Epithelial cell of prostate (primary cell): ENCODE results near the gene LRRC61.
A peak's percentile ranks its signal among the peaks of the same experiment; 100 is the strongest.
"Not testable (repeated sequence)": the region's sequence is repeated elsewhere in the genome, so short reads cannot be mapped to it uniquely, and the experiment has no call there.

Experiments used
- DNase-seq: peaks from one replicate; pipeline ENCODE4 v3.0.0-alpha.2; 2011; ENCODE audit warnings: low read depth, low spot score
- H3K27ac ChIP-seq: fragments of 450-650 bp; 2 replicates; pipeline ENCODE4 v1.5.1; 2017; ENCODE audit warnings: mild to moderate bottlenecking

LRRC61 gene, protein sequence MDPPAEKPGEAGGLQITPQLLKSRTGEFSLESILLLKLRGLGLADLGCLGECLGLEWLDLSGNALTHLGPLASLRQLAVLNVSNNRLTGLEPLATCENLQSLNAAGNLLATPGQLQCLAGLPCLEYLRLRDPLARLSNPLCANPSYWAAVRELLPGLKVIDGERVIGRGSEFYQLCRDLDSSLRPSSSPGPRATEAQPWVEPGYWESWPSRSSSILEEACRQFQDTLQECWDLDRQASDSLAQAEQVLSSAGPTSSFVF

GRCh38 chr7:150322833-150323681, at the start of gene LRRC61, which contains the start of gene ACTR3C:
TSS of gene LRRC61 (plus strand) at chr7:150323355. CDS start at chr7:150336862, 13,507 bp downstream.
TSS of gene ACTR3C (minus strand) at chr7:150323545. CDS start at chr7:150295296, 28,249 bp downstream.
- no peak for DNase-seq
- H3K27ac ChIP-seq: peak within 1 kb of the TSS; percentile 81

- not testable (repeated sequence) for DNase-seq, H3K27ac ChIP-seq
These were observed 46.9 kb upstream of the LRRC61 start for GRCh38 chr7:150276132-150276695.

DNA sequence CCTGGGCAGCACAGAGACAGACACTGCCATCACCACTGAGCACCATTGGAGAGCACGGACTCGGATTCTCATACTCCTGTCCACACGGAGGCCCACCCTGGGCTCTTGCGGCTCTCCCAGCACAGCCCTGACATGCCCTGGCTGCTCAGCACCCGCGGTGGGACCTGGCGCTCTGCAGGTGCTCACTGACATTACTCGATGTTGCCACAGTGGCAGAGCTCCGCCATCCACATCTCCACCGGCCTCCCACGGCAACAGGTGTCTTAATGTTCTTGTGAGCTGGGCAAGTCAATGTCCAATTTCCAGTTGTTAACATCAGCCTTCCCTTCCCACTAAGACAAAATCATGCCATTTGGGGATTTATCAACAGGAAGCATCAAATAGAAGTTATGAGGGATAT, 44.8 kb upstream of the LRRC61 start:
- DNase-seq, H3K27ac ChIP-seq: not testable (repeated sequence)

GRCh38 chr7:150281681-150282403, 41.3 kb upstream of the LRRC61 start:
- DNase-seq, H3K27ac ChIP-seq: not testable (repeated sequence)

DNA sequence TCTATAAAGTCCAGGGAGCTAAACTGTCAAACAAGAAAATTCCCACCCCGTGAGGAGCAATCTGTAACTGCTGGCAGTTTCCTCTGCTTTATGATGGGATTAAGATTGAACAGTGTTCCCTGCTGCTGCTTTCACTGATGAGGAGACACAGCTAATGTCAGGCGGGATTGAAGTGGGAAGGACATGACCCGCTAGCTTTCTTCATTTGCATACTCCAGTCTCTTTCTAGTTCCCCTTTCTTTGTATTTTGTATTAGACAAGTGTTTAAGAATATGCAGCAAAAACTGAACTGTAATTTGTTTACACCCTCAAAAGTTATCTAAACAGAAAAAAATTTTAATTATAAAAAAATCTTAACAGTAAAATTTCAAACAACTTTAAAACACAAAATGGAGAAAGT, 40.0 kb upstream of the LRRC61 start:
- H3K27ac ChIP-seq, DNase-seq: not testable (repeated sequence)

DNA sequence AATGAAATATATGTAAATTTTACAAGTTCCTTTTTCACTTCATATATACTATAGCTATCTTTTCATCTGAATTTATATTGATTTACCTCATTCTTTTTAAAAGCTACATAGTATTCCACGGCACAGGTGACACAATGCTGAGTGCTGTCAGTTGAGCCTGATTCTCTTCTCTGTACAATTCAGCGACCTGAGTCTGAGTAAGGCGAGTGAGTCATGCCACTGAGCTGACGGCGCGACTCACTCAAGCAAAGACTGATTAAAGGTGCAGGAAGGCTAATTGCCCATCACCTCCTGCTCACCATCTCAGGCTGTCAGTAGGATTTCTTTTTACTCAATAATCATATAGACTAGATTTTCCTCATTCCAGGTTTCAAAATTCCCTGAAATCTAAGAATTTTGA, 39.5 kb upstream of the LRRC61 start:
- not testable (repeated sequence) for H3K27ac ChIP-seq, DNase-seq

GRCh38 chr7:150285849-150286754, 37.1 kb upstream of the LRRC61 start:
- not testable (repeated sequence) for DNase-seq, H3K27ac ChIP-seq

- H3K27ac ChIP-seq, DNase-seq: not testable (repeated sequence)
These were observed 35.3 kb upstream of the LRRC61 start for GRCh38 chr7:150287815-150288214.

GRCh38 chr7:150288816-150289215, 34.3 kb upstream of the LRRC61 start:
- H3K27ac ChIP-seq, DNase-seq: not testable (repeated sequence)

GRCh38 chr7:150290317-150290716, 32.8 kb upstream of the LRRC61 start:
- H3K27ac ChIP-seq, DNase-seq: not testable (repeated sequence)

- DNase-seq: not testable (repeated sequence)
These were observed 28.1 kb upstream of the LRRC61 start for GRCh38 chr7:150295027-150295426.

DNA sequence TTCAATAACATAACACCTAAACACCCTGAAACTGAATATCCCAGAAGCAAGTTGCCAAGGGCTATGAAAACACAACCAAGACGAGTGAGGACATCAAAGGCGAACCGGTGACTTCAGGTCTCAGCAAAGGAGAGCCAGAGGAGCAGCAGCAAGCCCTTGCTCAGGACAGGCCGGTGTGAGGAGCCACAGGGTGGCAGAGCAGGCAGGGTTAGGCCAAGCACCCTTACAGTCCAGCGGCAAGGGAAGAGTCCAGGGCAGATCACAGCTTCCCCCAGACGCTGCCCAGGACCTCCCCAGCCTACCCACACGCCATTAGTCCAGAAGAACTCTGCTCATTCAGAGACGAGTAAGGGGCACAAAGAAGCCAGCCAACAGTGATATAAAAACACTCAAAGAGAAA, 27.5 kb upstream of the LRRC61 start:
- DNase-seq, H3K27ac ChIP-seq: not testable (repeated sequence)

More at GRCh38 chr7:150295027-150295426, 28.1 kb upstream of the LRRC61 start:
- not testable (repeated sequence) for H3K27ac ChIP-seq

- DNase-seq, H3K27ac ChIP-seq: not testable (repeated sequence)
These were observed 26.4 kb upstream of the LRRC61 start for GRCh38 chr7:150296802-150297201.

GRCh38 chr7:150297978-150298377, 25.2 kb upstream of the LRRC61 start:
- H3K27ac ChIP-seq, DNase-seq: not testable (repeated sequence)

DNA sequence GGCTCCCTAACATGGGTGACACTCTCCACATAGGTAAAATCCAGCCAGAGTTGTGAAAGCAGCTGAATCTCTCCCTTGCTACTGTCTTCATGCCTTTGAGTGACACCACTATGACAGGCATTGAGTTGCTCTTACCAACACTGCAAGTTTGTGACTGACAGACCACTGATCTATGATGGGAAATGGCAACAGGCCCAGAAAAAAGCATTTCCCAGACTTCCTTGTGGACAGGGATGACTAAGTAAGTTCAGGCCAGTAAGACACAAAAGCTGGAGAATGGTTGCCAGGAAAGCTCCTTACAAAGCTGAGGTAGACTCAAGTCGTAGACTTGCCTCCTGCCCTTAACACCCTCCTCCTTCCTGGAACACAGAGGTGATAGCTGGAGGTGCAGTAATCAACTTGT, 20.2 kb upstream of the LRRC61 start:
- not testable (repeated sequence) for H3K27ac ChIP-seq
- DNase-seq: peak; percentile 24

DNA sequence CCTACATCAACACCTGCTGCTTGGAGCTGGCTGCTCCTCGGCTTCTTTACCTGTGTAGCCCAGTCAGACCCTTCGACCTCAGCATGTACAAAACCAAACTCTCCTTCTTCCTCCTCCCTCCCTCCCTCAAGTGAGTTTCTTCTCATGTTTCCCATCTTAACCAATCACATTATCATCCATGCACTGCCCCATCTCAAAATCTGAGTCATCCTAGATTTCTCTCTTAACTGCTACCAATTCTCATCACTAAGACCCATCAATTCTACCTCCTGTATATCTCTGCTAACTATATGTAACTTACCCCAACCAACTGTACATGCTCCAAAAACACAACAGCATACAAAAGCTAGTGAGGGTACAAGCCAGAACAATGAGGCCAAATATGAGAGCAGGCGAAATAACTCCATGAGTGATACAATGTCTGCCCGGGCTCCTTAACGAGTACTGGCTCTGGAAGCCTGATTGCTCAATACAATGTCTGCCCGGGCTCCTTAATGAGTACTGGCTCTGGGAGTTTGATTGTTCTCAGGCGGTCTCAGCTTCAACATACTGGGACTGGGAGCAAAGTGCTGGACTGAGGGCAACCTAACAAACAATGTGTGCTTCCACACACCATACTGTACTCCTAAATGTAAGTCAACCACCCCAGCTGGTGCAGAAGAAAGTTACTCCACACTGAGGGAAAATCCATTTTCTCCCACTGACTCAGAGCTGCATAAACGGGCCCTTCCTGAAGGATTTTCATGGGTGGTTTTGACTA, 18.5 kb upstream of the LRRC61 start:
- H3K27ac ChIP-seq, DNase-seq: not testable (repeated sequence)

GRCh38 chr7:150305259-150305902, 17.8 kb upstream of the LRRC61 start:
- not testable (repeated sequence) for DNase-seq, H3K27ac ChIP-seq

- H3K27ac ChIP-seq, DNase-seq: not testable (repeated sequence)
These were observed 17.3 kb upstream of the LRRC61 start for GRCh38 chr7:150305903-150306284.
